HG02610 (cell line): Measurements from ENCODE around the gene THEM4.

Experiments
- ATAC-seq: cut with Tn5 transposase; IDR thresholded peaks from one replicate; pipeline ENCODE4 v1.9.1; 2021; ENCODE audit warnings: mild to moderate bottlenecking, moderate library complexity; ENCODE audit not compliant: unreplicated experiment

The THEM4 gene

DNA sequence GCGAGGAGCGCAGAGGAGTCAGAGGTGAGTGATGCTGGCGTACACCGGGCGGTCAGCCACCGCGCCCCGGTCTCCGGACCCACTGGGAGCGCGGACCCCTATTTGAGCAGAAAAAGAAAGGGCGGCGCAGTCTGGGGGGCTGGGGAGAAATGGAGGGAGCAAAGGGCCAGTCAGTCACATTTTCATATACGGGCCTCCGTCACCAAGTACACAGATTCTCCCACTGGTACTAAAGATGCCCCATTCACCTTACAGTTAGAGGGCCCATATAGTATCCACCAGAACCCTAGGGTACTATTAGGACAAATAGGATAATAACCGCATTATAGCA lies 70.3 kb downstream of the THEM4 start:
- ATAC-seq: no peak

DNA sequence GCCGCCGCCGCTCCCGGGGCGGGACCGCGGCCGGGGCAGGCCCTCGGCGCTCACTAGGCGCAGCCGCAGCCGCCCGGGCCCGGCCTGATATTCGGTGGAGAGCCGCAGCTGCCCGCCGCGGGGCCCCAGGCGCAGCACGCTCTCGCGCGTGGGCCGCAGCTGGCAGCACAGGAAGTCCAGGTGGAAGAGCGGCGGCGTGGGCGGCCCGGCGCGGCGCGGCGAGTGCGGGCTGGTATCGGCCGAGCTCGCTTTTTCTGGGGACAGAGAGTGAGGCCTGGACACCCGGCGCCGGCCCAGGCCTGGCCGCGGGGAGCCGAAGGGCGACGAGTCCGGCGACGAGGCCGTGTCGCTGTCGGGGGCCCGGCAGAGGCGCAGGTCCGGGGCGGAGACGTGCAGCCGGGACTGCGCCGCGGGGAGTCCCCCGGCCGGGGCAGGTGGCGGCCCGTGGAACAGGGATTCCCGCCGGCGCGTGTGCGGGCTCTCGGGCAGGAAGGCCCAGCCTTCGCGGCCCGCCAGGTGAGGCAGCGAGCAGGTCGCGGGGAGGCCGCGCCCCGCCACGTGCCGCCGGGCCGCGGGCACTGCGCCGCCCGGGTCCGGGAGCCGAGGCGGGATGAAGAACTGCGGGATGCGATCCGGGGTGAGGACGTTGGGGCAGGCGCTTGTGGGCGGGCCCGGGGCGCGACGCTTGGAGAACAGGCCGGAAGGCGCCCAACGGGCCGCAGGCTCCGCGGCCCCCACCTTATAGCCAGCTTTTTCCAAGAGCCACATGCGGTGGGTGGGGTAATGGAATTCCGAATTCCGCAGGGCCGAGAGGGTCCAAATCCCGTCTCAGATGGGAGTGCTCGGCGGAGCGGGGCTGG lies 70.9 kb downstream of the THEM4 start:
- no peak for ATAC-seq

DNA sequence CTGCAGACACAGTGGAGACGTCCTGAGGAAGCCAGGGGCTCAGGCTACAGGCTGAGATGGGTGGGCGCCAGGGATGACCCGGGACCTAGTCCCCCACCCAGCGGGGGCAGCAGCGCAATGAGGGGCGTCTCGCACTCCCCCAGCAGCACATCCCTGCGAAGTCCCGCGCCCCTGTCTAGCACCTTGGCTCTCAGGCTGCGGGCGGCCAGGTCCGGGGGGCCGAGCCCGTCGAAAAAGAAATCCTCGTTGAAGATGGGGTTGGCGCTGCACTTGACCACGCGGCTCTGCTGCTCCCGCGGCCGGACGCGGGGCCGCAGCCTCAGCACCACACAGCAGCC lies 71.5 kb downstream of the THEM4 start:
- no peak for ATAC-seq

- no peak for ATAC-seq
Measured at GRCh38 chr1:151837197-151837596, 72.1 kb downstream of the THEM4 start.

DNA sequence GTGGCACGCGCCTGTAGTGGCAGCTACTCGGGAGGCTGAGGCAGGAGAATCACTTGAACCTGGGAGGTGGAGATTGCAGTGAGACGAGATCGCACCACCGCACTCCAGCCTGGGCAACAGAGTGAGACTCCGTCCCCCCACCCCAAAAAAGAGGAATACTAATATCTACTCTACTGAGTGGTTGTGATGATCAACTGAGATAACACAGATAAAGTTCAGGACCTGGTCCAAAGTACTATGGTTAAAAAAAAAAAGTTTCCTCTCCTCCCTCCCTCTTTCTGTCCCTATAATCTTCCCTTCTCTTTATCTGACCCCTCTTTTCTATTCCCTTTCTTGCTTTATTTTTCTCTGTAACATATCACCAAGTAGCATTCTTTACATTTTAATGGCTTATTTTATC lies 73.7 kb downstream of the THEM4 start:
- ATAC-seq: no peak

- ATAC-seq: no peak
Measured at GRCh38 chr1:151834239-151834638, 75.1 kb downstream of the THEM4 start.

DNA sequence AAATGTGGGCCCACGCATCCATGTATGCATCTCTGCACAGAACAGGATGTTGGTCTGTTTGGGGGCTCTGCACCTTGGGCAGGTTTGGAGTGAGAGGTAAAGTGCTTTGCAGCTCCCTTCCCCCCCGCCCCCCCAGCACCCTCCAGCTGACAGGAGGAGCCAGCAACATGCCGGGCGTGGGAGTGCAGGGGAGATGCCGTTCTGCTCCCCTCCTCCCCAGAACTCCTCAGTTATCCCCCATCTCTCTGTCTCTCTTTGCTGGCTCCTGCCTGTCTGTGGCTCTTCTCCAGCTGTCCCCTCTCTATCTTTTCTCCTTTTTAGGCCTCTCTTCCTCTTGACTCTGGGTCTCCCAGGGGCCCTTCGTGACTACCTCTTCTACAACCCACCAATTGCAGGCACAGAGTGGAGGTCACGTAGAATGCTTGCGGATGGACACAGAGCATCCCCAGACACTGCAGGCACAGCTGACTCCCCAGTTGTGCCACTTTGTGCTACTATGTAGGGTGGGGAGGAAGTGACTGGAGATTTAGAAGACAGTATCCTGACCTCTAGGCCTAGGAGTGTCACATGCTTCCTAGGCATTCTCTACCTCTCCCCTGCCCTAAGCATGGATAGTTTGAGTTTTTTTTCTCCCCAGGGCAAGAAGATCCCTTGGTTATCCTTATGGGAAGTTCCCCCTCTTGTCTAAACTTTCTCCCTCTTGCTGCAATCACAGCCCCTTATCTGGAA lies 76.0 kb downstream of the THEM4 start:
- ATAC-seq: no peak

DNA sequence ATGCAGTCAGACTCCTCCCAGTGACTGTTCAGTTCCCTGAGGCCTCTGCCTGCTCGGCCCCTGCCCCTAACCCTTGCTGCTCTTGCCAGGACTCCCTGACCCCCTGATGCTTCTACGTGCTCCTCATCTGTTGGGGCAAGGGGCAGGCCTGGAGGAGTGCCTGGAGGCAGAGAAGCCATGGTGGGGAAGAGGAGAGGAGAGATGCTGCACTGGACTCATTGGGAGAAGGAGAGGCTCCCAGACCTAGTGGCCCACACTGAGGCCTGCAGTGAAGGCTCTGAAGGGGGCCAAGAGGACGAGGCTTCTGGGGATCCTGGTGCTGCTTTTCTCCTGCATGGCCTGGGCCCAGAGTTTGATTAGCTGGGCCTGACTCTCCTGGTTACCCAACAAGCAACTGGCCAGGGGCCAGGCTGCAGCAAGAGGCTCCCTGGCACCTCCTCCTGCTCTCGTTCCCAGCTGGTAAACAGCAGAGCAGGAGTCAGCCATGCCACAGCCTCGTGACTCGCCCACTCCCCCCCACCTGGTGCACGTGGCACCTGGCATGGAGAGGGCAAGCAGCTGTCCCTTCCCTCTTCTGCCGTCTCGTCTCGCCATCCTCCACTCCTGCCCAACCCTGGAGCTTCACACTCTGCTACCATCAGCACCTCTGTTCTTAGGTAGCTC lies 76.9 kb downstream of the THEM4 start:
- no peak for ATAC-seq

DNA sequence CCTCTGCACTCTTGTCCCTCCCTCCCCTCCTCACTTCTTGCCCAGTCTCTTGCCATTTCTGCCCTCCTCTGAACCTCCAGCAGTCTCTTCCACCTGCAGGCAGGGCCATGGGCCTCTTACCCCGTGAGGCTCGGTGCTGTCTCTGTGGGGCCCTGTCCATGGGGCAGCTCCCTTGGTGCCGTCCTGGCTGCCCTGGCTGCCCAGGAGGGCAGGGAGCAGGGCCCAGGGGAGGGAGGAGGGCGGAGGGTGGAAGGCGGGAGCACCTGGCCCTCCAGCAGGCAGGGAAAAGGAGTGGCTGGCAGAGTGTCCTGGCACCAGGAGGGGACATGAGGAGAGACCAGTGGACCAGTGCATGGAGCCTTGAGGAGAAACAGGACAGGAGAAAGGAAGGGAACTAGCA lies 77.7 kb downstream of the THEM4 start, which contains the start of gene RORC:
Gene RORC (minus strand): TSS at position 198 of the 400 bp plus-strand sequence. CDS start 38 bp downstream, at position 160.
- no peak for ATAC-seq

DNA sequence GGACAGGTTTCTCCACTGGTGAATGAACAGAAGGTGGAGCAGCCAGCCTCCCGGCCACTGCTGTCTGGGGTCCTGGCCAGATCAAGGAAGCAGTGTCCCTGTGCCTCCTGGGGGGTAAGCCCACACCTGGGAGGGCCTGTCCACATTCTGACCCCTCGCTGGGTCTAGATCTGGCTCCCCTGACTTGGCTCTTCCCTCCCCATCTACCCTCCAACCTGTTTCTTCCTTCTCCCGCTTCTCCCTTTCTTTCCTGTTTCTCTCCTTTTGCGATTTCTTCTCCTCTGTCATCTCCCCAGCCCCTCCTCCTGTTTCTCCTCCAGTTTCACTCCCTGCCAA lies 78.1 kb downstream of the THEM4 start:
- no peak for ATAC-seq

DNA sequence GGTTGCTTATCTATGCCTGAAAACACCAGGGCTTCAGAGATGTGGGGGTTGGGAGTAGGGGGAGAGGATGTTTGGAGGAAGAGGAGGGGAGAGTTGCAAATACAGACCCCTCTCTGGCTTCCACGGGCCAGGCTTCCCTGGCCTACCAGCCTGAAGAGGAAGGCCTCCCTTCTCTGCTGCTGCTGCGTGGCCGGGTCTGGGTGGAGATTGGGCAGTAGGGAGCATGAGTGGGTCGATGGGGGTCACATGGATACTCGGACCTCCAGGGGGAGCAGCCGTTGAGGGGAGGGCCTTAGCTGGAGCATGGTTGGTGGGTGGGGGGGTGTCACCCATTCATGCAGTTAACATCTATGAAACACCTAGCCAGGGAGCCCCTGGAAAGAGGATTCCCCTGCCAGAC lies 79.3 kb downstream of the THEM4 start:
- ATAC-seq: no peak

DNA sequence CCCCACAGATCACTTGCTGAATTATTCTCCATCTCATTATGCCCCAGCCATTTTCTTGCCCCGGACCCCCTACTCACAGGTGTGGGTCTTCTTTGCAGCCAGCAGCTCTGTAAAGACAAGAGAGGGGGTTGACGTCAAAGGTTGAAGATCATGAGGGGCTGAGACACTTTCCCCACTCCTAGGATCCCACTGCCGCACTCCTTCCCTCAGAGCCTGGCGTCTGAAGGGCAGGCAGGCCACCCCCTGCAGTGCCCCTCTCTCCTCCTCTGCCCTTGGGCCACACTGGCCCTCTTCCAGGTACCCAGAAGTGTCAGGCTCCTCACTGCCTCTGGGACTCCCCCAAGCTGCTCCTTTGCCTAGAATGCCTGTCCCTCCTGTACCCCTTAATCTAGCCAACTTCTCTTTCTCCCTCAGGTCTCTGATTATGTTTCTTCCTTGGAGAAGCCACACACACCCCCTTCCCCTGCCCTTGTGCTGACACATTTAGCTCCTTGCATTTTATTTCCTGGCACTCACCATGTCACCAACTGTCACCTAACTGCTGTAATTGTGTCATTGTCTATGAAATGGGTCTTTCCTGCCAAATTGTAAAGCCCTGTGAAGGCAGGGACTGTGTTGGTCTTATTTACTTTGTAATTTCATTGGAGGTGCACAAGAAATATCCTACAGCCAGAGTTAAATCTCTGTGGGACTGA lies 79.8 kb downstream of the THEM4 start:
- no peak for ATAC-seq

DNA sequence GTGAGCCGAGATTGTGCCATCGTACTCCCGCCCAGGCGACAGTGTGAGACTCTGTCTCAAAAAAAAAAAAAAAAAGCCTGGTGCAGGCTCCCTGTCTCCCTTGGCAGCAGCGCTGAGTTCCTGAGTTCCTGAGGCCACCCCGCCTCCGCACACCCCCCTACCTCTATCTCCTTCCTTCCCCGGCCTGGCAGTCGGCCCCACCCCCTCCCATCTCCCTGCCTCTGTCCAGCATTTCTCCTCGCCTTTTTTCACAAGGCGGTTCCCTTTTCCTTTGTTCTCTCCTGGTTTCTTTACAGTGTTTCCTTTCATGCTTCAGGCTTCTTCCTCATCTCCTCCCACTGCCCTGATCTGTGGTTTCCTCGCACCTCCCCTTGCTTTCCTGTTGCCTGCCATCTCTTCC lies 80.4 kb downstream of the THEM4 start:
- ATAC-seq: no peak

DNA sequence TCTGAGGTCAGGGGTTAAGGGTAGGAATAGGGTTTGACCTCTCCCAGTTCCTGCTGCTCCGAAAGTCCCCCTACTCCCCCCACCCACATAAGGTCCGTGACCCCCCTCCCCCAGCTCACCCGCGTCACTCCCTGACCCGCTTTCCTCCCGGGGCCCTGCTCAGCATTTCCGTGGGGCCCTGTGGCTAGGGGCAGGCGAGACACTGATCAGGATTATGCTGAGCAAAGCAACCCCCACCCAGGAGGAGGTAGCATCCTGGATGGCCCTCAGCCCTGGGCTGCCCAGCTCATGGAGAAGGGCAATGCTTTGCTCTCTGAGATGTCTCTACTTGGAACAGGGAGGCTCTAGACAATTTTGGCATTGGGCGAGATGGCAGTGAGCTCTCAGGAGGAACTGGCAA lies 81.5 kb downstream of the THEM4 start:
- no peak for ATAC-seq

DNA sequence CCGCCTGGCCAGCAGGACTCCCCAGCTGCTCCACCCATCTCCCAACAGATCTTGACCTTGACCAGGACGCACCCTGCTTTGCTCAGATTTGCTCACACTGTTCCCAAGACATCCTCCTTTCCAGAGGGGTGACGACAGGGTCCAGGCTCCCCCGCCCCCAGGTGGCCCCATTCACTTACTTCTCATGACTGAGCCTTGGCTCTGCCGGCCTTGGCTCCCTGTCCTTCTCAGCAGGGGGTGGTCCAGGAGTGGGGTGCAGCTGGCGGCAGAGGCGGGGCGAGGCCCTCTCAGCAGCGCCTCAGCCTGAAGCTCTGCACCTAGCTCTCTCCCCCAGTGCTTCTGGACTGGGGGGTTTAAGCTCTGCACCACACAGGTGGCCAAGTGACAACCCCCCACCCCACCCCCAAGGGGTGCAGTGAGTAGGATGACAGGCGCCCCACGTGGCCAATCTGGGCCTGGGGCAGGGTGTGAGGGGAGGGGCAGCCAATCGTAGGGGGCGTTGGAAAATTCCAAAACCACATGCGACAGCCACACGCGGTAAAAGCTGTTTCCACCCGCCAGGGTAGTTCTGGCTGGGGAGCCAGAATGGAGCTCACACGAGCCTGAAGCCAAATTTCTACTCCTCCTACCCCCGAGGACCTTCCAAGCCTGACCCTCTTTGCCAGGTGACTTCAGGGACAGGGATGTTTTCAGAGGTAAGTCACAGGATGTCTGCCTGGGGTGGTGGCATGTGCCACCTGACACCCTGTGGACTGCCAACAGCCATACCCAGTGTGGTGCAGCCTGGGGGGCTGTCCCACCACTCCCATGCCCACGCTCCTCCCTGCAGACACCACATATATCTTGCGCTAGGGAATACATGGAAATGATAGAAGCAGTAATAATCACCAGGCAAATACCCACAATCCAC lies 83.3 kb downstream of the THEM4 start:
- ATAC-seq: no peak

GRCh38 chr1:151825204-151825603 lies 84.1 kb downstream of the THEM4 start:
- ATAC-seq: no peak
